ENCODE data around the gene THAP11.
"Not testable (repeated sequence)": the region's sequence is repeated elsewhere in the genome, so short reads cannot be mapped to it uniquely, and the experiment has no call there.

Gene THAP11

DNA sequence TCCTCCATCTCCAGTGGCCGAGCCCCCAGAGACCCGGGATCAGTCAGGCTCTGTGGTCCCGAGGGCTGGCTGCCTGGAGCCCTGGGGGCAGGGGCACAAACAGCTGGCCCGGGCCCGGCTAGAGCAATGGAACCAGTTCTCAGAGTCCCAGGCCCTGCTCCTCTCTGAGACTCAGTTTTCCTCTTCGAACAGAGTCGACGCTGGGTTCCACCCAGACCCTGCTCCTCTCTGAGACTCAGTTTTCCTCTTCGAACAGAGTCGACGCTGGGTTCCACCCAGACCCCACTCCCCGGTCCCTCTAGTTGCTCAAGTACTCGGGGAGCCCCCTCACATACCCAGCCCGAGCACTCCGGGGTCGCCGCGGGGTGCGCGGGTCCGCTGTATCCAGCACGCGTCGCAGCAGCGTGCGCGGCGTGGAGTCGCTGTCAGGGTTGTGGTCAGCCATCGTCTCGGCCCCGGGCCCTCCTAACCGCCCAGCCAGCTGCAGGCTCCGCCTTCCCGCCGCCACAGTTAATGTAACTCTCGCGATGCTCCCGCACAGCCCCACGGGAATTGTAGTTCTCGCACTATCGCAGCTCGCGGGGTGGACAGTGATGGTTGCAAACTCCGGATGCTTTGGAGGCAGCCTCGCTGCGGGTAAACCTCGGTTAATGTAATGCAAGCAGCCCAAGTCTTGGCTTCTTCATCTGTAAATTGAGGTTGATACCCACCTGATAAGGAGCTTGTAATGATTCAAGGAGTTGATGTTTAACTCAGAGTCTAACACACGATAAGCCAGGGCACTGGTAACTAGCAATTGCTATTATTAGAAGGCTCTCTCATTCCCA, 8.5 kb upstream of the THAP11 start:
- peak; percentile 81 to 93 (median 91) for DNase-seq
- H3K27ac ChIP-seq (ENCODE audit: insufficient read depth in 1 of 2, low read depth in 1 of 2, low read length in 2 of 2, poor library complexity in 1 of 2, severe bottlenecking in 2 of 2): peak overlapping the region in 1 of 2 experiments; percentile 81
- H3K4me3 ChIP-seq (ENCODE audit: control insufficient read depth in 1 of 7, extremely low read depth in 1 of 7, insufficient read depth in 4 of 7, low read depth in 2 of 7, low read length in 6 of 7): peak overlapping the region; percentile 60 to 83 (median 74)
- ChIA-PET POLR2A (interaction anchor here (0.8 to 1.8 kb wide), 2 partner anchors 13 to 22 kb away, joined by 3 to 5 read pairs; partner anchors contain the start of gene NUTF2), CTCF (interaction anchor here (0.5 to 2.1 kb wide), 10 partner anchors 9 to 38 kb away, joined by 3 to 10 read pairs (median 5); partner anchors contain the start of gene NUTF2)
- under 1% methylated on average over 43 of the region's 49 CpGs for WGBS (ENCODE audit: insufficient coverage)
- H3K36me3 ChIP-seq (ENCODE audit: control insufficient read depth in 4 of 4, insufficient read depth in 4 of 4, low read length in 3 of 4): peaks cover 7 to 38% (median 23%) of the 10 kb centered on the region in 4 experiments
- H3K9me3 ChIP-seq (ENCODE audit: control extremely low read depth in 1 of 5, control insufficient read depth in 4 of 5, insufficient read depth in 2 of 5, low read depth in 1 of 5, low read length in 4 of 5): no peaks in the 10 kb centered on the region
- peaks cover 3 to 18% (median 15%) of the 10 kb centered on the region in 4 experiments for H3K4me1 ChIP-seq (ENCODE audit: control extremely low read depth in 1 of 4, control insufficient read depth in 4 of 4, insufficient read depth in 4 of 4, low read length in 3 of 4)
- H3K27me3 ChIP-seq (replicated peaks in 2 of 5; ENCODE audit: control insufficient read depth in 4 of 5, insufficient read depth in 5 of 5, low read length in 4 of 5): no peaks in the 10 kb centered on the region

- Histone ChIP-seq H3K9me3 (ENCODE audit: control extremely low read depth in 1 of 5, control insufficient read depth in 4 of 5, insufficient read depth in 2 of 5, low read depth in 1 of 5, low read length in 4 of 5) (no peaks in the 10 kb centered on the region), H3K4me1 (ENCODE audit: control extremely low read depth in 1 of 4, control insufficient read depth in 4 of 4, insufficient read depth in 4 of 4, low read length in 3 of 4) (peaks cover 3 to 18% (median 15%) of the 10 kb centered on the region in 4 experiments), H3K36me3 (ENCODE audit: control insufficient read depth in 4 of 4, insufficient read depth in 4 of 4, low read length in 3 of 4) (peaks cover 7 to 32% (median 19%) of the 10 kb centered on the region in 4 experiments), H3K27me3 (replicated peaks in 2 of 5; ENCODE audit: control insufficient read depth in 4 of 5, insufficient read depth in 5 of 5, low read length in 4 of 5) (no peaks in the 10 kb centered on the region), H3K4me3 (ENCODE audit: control insufficient read depth in 1 of 7, extremely low read depth in 1 of 7, insufficient read depth in 4 of 7, low read depth in 2 of 7, low read length in 6 of 7) (peak overlapping the region in 6 of 7 experiments; percentile 67 to 83 (median 74)), H3K27ac (ENCODE audit: insufficient read depth in 1 of 2, low read depth in 1 of 2, low read length in 2 of 2, poor library complexity in 1 of 2, severe bottlenecking in 2 of 2) (peak overlapping the region in 1 of 2 experiments; percentile 81)
- WGBS (ENCODE audit: insufficient coverage): 85% methylated on average over 10 of the region's 10 CpGs
- POLR2A ChIA-PET: interaction anchor here (1.8 kb wide), 1 partner anchor 12 kb away, joined by 5 read pairs; the partner anchor contains the start of gene NUTF2
- CTCF ChIA-PET: interaction anchor here (0.5 to 2.1 kb wide), 9 partner anchors 9 to 38 kb away, joined by 3 to 10 read pairs (median 5); partner anchors contain the start of gene NUTF2
- DNase-seq: no peak
Measured at GRCh38 chr16:67834242-67834614, 7.9 kb upstream of the THAP11 start.

DNA sequence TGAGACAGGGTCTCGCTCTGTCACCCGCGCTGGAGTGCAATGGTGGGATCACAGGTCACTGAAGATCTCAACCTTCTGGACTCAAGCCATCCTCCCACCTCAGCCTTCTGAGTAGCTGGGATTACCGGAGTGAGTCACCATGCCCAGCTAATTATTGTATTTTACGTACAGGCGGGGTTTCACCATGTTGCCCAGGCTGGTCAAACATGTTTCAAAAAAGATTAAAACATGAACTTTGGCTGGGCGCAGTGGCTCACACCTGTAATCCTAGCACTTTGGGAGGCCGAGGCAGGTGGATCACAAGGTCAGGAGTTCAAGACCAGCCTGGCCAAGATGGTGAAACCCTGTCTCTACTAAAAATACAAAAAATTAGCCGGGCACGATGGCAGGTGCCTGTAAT, 4.9 kb upstream of the THAP11 start:
- H3K36me3 ChIP-seq (ENCODE audit: control insufficient read depth in 4 of 4, insufficient read depth in 4 of 4, low read length in 3 of 4); H3K27ac ChIP-seq (ENCODE audit: insufficient read depth in 1 of 2, low read depth in 1 of 2, low read length in 2 of 2, poor library complexity in 1 of 2, severe bottlenecking in 2 of 2); DNase-seq; H3K27me3 ChIP-seq (replicated peaks in 2 of 5; ENCODE audit: control insufficient read depth in 4 of 5, insufficient read depth in 5 of 5, low read length in 4 of 5); H3K4me3 ChIP-seq (ENCODE audit: control insufficient read depth in 1 of 7, extremely low read depth in 1 of 7, insufficient read depth in 4 of 7, low read depth in 2 of 7, low read length in 6 of 7); H3K9me3 ChIP-seq (ENCODE audit: control extremely low read depth in 1 of 5, control insufficient read depth in 4 of 5, insufficient read depth in 2 of 5, low read depth in 1 of 5, low read length in 4 of 5): not testable (repeated sequence)
- ChIA-PET POLR2A (interaction anchor here (1.1 kb wide), 1 partner anchor 36 kb away, joined by 3 read pairs; no protein-coding TSS in a partner anchor), CTCF (interaction anchor here (0.7 to 3.1 kb wide), 7 partner anchors 13 to 168 kb away, joined by 3 to 11 read pairs (median 5); no protein-coding TSS in a partner anchor)
- WGBS (ENCODE audit: insufficient coverage): 99% methylated on average over 7 of the region's 10 CpGs
- H3K4me1 ChIP-seq (ENCODE audit: control extremely low read depth in 1 of 4, control insufficient read depth in 4 of 4, insufficient read depth in 4 of 4, low read length in 3 of 4): peaks cover 3 to 20% (median 18%) of the 10 kb centered on the region in 4 experiments

DNA sequence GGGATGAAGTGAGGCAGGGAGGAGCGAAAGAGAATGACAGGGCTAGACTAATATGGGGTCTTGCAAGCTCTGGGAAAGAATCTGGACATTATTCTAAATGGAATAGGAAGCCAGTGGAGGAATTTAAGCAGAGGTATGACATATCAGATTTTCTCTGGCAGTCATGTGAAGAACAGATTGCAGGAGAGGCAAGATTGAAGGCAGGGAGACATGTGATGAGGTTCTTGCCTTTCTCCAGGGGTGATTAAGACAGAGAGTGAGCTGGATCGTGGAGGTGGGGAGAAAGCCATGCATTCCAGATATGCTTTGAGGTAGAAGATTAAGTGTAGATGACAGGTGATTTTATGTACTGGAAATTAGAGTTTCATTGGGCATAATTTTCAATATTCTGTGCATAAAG, 4.3 kb upstream of the THAP11 start:
- POLR2A ChIA-PET: no interaction called here
- no peak for DNase-seq
- no peak overlapping the region for H3K27ac ChIP-seq (ENCODE audit: insufficient read depth in 1 of 2, low read depth in 1 of 2, low read length in 2 of 2, poor library complexity in 1 of 2, severe bottlenecking in 2 of 2)
- no peaks in the 10 kb centered on the region for H3K9me3 ChIP-seq (ENCODE audit: control extremely low read depth in 1 of 5, control insufficient read depth in 4 of 5, insufficient read depth in 2 of 5, low read depth in 1 of 5, low read length in 4 of 5)
- CTCF ChIA-PET: interaction anchor here (0.7 to 3.1 kb wide), 7 partner anchors 14 to 168 kb away, joined by 3 to 11 read pairs (median 5); no protein-coding TSS in a partner anchor
- WGBS (ENCODE audit: insufficient coverage): 96% methylated on average over 2 of the region's 2 CpGs
- H3K4me1 ChIP-seq (ENCODE audit: control extremely low read depth in 1 of 4, control insufficient read depth in 4 of 4, insufficient read depth in 4 of 4, low read length in 3 of 4): peaks cover 3 to 21% (median 18%) of the 10 kb centered on the region in 4 experiments
- no peak overlapping the region for H3K4me3 ChIP-seq (ENCODE audit: control insufficient read depth in 1 of 7, extremely low read depth in 1 of 7, insufficient read depth in 4 of 7, low read depth in 2 of 7, low read length in 6 of 7)
- no peaks in the 10 kb centered on the region for H3K36me3 ChIP-seq (ENCODE audit: control insufficient read depth in 4 of 4, insufficient read depth in 4 of 4, low read length in 3 of 4)
- no peaks in the 10 kb centered on the region for H3K27me3 ChIP-seq (replicated peaks in 2 of 5; ENCODE audit: control insufficient read depth in 4 of 5, insufficient read depth in 5 of 5, low read length in 4 of 5)

- Histone ChIP-seq H3K27me3 (replicated peaks in 2 of 5; ENCODE audit: control insufficient read depth in 4 of 5, insufficient read depth in 5 of 5, low read length in 4 of 5) (no peaks in the 10 kb centered on the region), H3K4me3 (ENCODE audit: control insufficient read depth in 1 of 7, extremely low read depth in 1 of 7, insufficient read depth in 4 of 7, low read depth in 2 of 7, low read length in 6 of 7) (peak overlapping the region in 5 of 7 experiments; percentile 72 to 98 (median 95)), H3K9me3 (ENCODE audit: control extremely low read depth in 1 of 5, control insufficient read depth in 4 of 5, insufficient read depth in 2 of 5, low read depth in 1 of 5, low read length in 4 of 5) (no peaks in the 10 kb centered on the region), H3K4me1 (ENCODE audit: control extremely low read depth in 1 of 4, control insufficient read depth in 4 of 4, insufficient read depth in 4 of 4, low read length in 3 of 4) (peaks cover 21 to 45% (median 40%) of the 10 kb centered on the region in 4 experiments), H3K27ac (ENCODE audit: insufficient read depth in 1 of 2, low read depth in 1 of 2, low read length in 2 of 2, poor library complexity in 1 of 2, severe bottlenecking in 2 of 2) (peak overlapping the region in 1 of 2 experiments; percentile 91), H3K36me3 (ENCODE audit: control insufficient read depth in 4 of 4, insufficient read depth in 4 of 4, low read length in 3 of 4) (peaks cover 0 to 9% (median 2%) of the 10 kb centered on the region in 4 experiments)
- ChIA-PET POLR2A (interaction anchor here (0.6 kb wide), 1 partner anchor 312 kb away, joined by 3 read pairs; no protein-coding TSS in a partner anchor), CTCF (interaction anchor here (0.9 to 1.9 kb wide), 8 partner anchors 10 to 169 kb away, joined by 3 to 8 read pairs (median 4); no protein-coding TSS in a partner anchor)
- 76% methylated on average over 17 of the region's 17 CpGs for WGBS (ENCODE audit: insufficient coverage)
- DNase-seq: no peak
Measured at GRCh38 chr16:67841198-67841815, 813 bp upstream of the THAP11 start.

GRCh38 chr16:67842509-67843342, 606 bp downstream of the THAP11 start:
- peak; percentile 74 to 86 (median 80) for DNase-seq
- Histone ChIP-seq H3K27me3 (replicated peaks in 2 of 5; ENCODE audit: control insufficient read depth in 4 of 5, insufficient read depth in 5 of 5, low read length in 4 of 5) (no peaks in the 10 kb centered on the region), H3K9me3 (ENCODE audit: control extremely low read depth in 1 of 5, control insufficient read depth in 4 of 5, insufficient read depth in 2 of 5, low read depth in 1 of 5, low read length in 4 of 5) (no peaks in the 10 kb centered on the region), H3K4me1 (ENCODE audit: control extremely low read depth in 1 of 4, control insufficient read depth in 4 of 4, insufficient read depth in 4 of 4, low read length in 3 of 4) (peaks cover 21 to 50% (median 44%) of the 10 kb centered on the region in 4 experiments), H3K4me3 (ENCODE audit: control insufficient read depth in 1 of 7, extremely low read depth in 1 of 7, insufficient read depth in 4 of 7, low read depth in 2 of 7, low read length in 6 of 7) (peak overlapping the region; percentile 72 to 99 (median 95)), H3K36me3 (ENCODE audit: control insufficient read depth in 4 of 4, insufficient read depth in 4 of 4, low read length in 3 of 4) (peaks cover 0 to 9% (median 2%) of the 10 kb centered on the region in 4 experiments), H3K27ac (ENCODE audit: insufficient read depth in 1 of 2, low read depth in 1 of 2, low read length in 2 of 2, poor library complexity in 1 of 2, severe bottlenecking in 2 of 2) (peak overlapping the region; percentile 86 to 91)
- ChIA-PET CTCF (interaction anchor here (1.0 to 11.8 kb wide), 5 partner anchors 9 to 31 kb away, joined by 3 to 155 read pairs (median 3); no protein-coding TSS in a partner anchor), POLR2A (interaction anchor here (0.6 kb wide), 1 partner anchor 49 kb away, joined by 4 read pairs; no protein-coding TSS in a partner anchor)
- under 1% methylated on average over 53 of the region's 67 CpGs for WGBS (ENCODE audit: insufficient coverage)

Measured in common myeloid progenitor, CD34-positive (primary cell).